ENCODE measurements around the gene HTRA3.

HTRA3 gene

DNA sequence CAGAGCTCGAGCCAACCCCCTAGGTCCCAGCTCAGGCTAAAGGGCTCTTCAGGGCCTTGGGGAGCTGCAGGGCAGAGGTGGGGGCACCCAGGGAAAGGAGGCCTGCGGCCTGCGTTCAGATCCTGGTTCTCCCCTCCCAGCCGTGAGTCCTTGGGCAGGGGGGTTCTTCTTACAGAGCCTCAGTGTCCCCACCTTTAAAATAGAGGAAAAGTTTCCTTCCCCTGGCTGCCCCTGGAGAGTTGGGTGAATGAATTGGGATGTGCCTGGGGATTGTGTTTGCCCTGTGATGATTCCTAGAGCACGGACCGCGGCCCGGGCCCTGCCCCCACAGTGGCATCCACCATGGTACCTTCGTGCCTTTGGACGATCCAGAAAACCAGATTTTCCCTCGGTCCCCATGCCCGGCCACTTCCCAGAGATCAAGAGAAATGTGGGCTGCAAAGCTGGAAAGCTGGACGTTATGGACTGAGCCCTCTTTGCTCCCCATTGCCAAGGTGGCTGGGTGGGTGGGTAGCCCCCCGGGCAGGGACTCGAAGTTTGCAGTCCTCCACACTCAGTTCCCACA is 11.4 kb downstream of the HTRA3 start:
- no peak overlapping the region for H3K27ac ChIP-seq
- no peaks in the 10 kb centered on the region for H3K27me3 ChIP-seq (replicated peaks)
- no peak overlapping the region for H3K4me3 ChIP-seq (ENCODE audit: low read depth, low read length)
- no peaks in the 10 kb centered on the region for H3K36me3 ChIP-seq (replicated peaks)
- DNase-seq, result no peak
- in situ Hi-C loops (cut with HindIII; ENCODE audit: low pct_ligation_motif_present, low sequenced_read_pairs), result no loop called here
- TF ChIP-seq, protein P1, sequence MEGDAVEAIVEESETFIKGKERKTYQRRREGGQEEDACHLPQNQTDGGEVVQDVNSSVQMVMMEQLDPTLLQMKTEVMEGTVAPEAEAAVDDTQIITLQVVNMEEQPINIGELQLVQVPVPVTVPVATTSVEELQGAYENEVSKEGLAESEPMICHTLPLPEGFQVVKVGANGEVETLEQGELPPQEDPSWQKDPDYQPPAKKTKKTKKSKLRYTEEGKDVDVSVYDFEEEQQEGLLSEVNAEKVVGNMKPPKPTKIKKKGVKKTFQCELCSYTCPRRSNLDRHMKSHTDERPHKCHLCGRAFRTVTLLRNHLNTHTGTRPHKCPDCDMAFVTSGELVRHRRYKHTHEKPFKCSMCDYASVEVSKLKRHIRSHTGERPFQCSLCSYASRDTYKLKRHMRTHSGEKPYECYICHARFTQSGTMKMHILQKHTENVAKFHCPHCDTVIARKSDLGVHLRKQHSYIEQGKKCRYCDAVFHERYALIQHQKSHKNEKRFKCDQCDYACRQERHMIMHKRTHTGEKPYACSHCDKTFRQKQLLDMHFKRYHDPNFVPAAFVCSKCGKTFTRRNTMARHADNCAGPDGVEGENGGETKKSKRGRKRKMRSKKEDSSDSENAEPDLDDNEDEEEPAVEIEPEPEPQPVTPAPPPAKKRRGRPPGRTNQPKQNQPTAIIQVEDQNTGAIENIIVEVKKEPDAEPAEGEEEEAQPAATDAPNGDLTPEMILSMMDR (IDR thresholded peaks at IDR 0.05; ENCODE audit: low read depth, low read length, missing control alignments), result no peak

DNA sequence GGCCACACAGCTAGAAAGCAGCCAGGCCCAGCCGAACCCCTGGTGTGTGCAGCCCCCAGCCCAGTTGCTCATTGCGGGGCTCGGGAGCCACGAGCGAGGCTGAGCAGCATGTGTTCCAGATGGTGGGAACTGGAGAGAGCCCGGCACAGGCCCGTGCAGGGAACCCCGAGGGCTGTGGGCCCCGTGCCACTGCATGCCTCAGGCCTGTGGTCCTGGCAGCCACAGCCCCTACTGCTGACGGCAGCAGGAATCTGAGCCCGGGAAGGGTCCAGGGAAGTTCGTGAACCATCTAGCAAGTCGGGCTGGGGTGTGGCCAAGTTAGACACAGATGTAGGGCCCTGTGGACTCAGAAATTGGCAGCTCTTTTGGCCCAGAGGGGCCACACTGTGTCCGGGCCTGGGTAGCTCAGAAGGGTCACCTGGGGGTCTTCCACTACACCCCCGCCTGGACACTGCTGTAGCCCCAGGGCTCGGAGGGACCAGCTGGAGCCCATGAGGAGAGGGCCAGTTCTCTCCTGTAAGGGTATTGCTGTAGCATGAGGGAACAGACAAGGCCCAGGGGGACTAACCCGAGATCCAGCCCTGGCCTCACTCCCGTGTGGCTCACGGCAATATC is 12.1 kb downstream of the HTRA3 start:
- Histone ChIP-seq H3K4me3 (ENCODE audit: low read depth, low read length) (no peak overlapping the region), H3K36me3 (replicated peaks) (no peaks in the 10 kb centered on the region), H3K27ac (no peak overlapping the region), H3K27me3 (replicated peaks) (no peaks in the 10 kb centered on the region)
- TF ChIP-seq, protein P1 (IDR thresholded peaks at IDR 0.05; ENCODE audit: low read depth, low read length, missing control alignments), result no peak
- in situ Hi-C loops (cut with HindIII; ENCODE audit: low pct_ligation_motif_present, low sequenced_read_pairs), result no loop called here
- no peak for DNase-seq

DNA sequence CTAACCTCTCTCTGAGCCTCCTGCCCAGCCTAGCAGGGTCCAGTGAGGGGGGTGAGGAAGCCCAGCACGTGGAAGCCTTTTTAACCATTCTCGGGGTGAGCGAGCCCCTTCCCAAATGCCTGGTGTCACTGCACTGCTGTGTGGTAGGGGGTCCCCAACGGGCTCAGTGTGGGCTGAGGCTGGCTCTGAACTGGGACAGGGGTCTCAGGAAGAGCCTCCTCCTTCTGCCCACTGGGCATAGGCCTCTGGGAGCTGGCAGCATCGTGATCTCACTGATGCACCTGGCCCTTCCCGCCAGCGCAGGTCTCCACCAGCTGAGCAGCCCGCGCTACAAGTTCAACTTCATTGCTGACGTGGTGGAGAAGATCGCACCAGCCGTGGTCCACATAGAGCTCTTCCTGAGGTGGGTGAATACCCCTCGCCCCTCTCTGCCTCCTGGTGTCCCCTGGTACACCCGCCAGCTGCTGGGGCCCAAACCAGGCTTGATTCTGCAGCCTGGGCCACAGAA is 12.6 kb downstream of the HTRA3 start:
- no peak overlapping the region for H3K4me3 ChIP-seq (ENCODE audit: low read depth, low read length)
- TF ChIP-seq, protein P1 (IDR thresholded peaks at IDR 0.05; ENCODE audit: low read depth, low read length, missing control alignments), result no peak
- no peaks in the 10 kb centered on the region for H3K36me3 ChIP-seq (replicated peaks)
- in situ Hi-C loops (cut with HindIII; ENCODE audit: low pct_ligation_motif_present, low sequenced_read_pairs), result no loop called here
- H3K27ac ChIP-seq, result no peak overlapping the region
- DNase-seq, result no peak
- H3K27me3 ChIP-seq (replicated peaks), result no peaks in the 10 kb centered on the region

DNA sequence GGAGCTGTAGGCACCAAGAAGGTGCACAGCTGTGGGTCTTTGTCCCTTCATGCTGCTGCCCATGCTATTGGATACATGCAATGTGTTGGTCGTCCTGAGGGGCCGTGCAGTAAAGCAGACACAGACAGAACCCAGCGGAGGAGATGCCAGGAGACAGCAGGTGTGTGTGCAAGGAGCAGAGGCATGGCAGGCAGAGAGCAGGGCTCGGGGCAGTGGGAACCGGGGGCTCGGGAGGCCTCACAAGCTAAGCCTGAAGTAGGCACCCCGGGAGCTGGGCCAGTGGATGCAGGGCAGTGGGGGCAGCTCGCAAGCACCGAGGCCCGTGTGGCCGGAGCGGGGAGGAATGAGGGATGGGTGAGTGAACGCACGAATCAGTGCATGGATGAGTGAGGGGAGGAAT is 13.2 kb downstream of the HTRA3 start:
- no peaks in the 10 kb centered on the region for H3K27me3 ChIP-seq (replicated peaks)
- no peaks in the 10 kb centered on the region for H3K36me3 ChIP-seq (replicated peaks)
- in situ Hi-C loops (cut with HindIII; ENCODE audit: low pct_ligation_motif_present, low sequenced_read_pairs), result no loop called here
- no peak for DNase-seq
- TF ChIP-seq, protein P1 (IDR thresholded peaks at IDR 0.05; ENCODE audit: low read depth, low read length, missing control alignments), result no peak
- no peak overlapping the region for H3K4me3 ChIP-seq (ENCODE audit: low read depth, low read length)
- no peak overlapping the region for H3K27ac ChIP-seq

DNA sequence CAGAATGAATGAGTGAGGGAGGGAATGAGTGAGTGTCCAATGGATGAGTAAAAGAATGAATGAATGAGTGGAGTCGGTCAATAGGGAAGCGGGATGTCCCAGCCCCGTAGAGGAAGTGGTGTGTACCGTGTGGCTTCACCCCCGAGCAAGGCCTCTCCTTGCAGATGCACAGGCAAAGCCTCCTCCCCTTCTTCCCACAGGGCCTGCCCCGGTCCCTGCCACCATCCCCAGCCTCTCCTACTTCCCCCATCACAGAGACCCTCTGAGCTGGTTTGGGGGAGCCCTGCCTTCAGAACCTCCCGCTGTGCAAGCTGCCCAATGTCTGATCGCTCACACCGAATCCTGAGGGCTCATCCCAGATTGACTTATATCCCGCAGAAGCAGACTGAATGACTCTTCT is 13.6 kb downstream of the HTRA3 start:
- no peaks in the 10 kb centered on the region for H3K27me3 ChIP-seq (replicated peaks)
- in situ Hi-C loops (cut with HindIII; ENCODE audit: low pct_ligation_motif_present, low sequenced_read_pairs), result no loop called here
- H3K36me3 ChIP-seq (replicated peaks), result no peaks in the 10 kb centered on the region
- no peak for DNase-seq
- no peak overlapping the region for H3K27ac ChIP-seq
- TF ChIP-seq, protein P1 (IDR thresholded peaks at IDR 0.05; ENCODE audit: low read depth, low read length, missing control alignments), result no peak
- no peak overlapping the region for H3K4me3 ChIP-seq (ENCODE audit: low read depth, low read length)
